ENCODE results near the gene FBXW7. TPM values are rescaled to one million over a fixed set of nuclear protein-coding genes. Genes with fewer than 3 reads are reported as not detected.

FBXW7 gene
- total and polyA plus RNA-seq, 2 donors from 2014 or later, result 5.5 to 64.0 TPM

DNA sequence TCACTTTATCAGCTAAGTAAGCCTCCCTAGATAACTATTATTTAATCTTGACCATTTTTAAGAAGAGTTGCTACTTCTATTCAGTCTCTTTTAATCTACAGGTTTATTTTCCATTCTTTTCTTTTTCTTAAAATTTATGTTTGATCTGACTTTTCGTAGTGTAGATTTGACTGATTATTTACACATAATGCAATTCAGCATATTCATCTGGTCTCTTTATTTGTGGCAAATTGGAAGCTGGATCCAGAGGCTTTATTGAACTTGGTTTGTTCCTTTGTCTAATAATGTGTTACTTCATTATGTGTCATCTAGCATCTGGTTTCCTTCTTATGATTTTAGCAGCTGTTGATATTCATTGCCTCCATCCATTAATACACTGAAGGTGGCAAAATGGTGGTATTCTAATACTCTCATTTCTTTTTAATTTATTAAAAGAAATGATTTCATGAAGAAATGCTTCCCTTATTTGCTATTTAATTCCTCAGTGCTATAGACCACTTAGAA, 113.0 kb downstream of the FBXW7 start:
- DNase-seq, result no peak
- no peak for FAIRE-seq
- Histone ChIP-seq H3K36me3 (ENCODE audit: control insufficient read depth in 2 of 3, insufficient read depth in 3 of 3, low read length in 3 of 3) (no peaks in the 10 kb centered on the region), H3K9me3 (ENCODE audit: control insufficient read depth in 2 of 3, insufficient read depth in 1 of 3, low read length in 3 of 3) (no peaks in the 10 kb centered on the region), H3K27me3 (ENCODE audit: control insufficient read depth, insufficient read depth, low read length) (no peaks in the 10 kb centered on the region), H3K4me3 (ENCODE audit: low read length in 3 of 3) (no peak overlapping the region), H3K9ac (ENCODE audit: low read length in 3 of 3) (no peak overlapping the region), H3K4me1 (ENCODE audit: control insufficient read depth in 2 of 3, insufficient read depth in 2 of 3, low read depth in 1 of 3, low read length in 3 of 3) (no peaks in the 10 kb centered on the region), H3K27ac (ENCODE audit: low read depth in 2 of 2, low read length in 2 of 2) (no peak overlapping the region)
- no peak for TF ChIP-seq CTCF (IDR thresholded peaks at IDR 0.05; ENCODE audit: borderline replicate concordance, extremely low read depth, insufficient read depth)
- intact Hi-C loops (cut with DNase I), result no loop called here

DNA sequence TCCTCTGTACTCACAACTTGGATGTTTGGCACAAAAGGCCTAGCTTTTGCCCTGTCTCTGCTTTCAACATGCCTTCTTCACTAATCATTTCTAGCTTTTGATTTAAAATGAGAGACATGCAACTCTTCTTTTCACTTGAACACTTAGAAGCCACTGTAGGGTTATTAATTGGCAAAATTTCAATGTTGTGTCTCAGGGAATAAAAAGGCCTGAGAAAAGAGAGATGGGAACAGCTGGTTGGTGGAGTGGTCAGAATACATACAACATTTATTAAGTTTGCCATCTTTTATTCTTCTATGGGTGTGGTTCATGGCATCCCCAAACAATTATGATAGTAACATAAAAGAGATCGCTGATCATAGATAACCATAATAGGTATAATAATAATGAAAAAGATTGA, 114.3 kb downstream of the FBXW7 start:
- H3K4me1 ChIP-seq (ENCODE audit: control insufficient read depth in 2 of 3, insufficient read depth in 2 of 3, low read depth in 1 of 3, low read length in 3 of 3), result no peaks in the 10 kb centered on the region
- H3K4me3 ChIP-seq (ENCODE audit: low read length in 3 of 3), result no peak overlapping the region
- no peaks in the 10 kb centered on the region for H3K9me3 ChIP-seq (ENCODE audit: control insufficient read depth in 2 of 3, insufficient read depth in 1 of 3, low read length in 3 of 3)
- TF ChIP-seq CTCF (IDR thresholded peaks at IDR 0.05; ENCODE audit: borderline replicate concordance, extremely low read depth, insufficient read depth), result no peak
- DNase-seq (no peak), FAIRE-seq (no peak)
- no peaks in the 10 kb centered on the region for H3K36me3 ChIP-seq (ENCODE audit: control insufficient read depth in 2 of 3, insufficient read depth in 3 of 3, low read length in 3 of 3)
- no peaks in the 10 kb centered on the region for H3K27me3 ChIP-seq (ENCODE audit: control insufficient read depth, insufficient read depth, low read length)
- H3K27ac ChIP-seq (ENCODE audit: low read depth in 2 of 2, low read length in 2 of 2), result no peak overlapping the region
- intact Hi-C loops (cut with DNase I), result no loop called here
- H3K9ac ChIP-seq (ENCODE audit: low read length in 3 of 3), result no peak overlapping the region

DNA sequence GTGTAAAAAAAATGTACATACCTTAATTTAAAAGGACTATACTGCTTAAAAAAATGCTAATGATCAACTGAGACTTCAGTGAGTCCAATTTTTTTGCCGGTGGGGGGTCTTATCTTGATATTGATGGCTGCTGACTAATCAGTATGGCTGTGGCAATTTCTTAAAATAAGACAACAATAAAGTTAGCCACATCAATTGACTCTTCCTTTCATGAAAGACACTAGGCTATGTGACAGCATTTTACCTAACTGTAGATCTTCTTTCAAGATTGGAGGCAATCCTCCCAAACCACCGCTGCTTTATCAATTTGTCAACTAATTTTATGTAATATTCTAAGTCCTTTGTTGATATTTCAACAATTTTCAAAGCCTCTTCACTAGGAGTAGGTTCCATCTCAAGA, 116.1 kb downstream of the FBXW7 start:
- Histone ChIP-seq H3K9me3 (ENCODE audit: control insufficient read depth in 2 of 3, insufficient read depth in 1 of 3, low read length in 3 of 3) (no peaks in the 10 kb centered on the region), H3K27ac (ENCODE audit: low read depth in 2 of 2, low read length in 2 of 2) (no peak overlapping the region), H3K9ac (ENCODE audit: low read length in 3 of 3) (no peak overlapping the region), H3K4me1 (ENCODE audit: control insufficient read depth in 2 of 3, insufficient read depth in 2 of 3, low read depth in 1 of 3, low read length in 3 of 3) (no peaks in the 10 kb centered on the region), H3K27me3 (ENCODE audit: control insufficient read depth, insufficient read depth, low read length) (no peaks in the 10 kb centered on the region), H3K4me3 (ENCODE audit: low read length in 3 of 3) (no peak overlapping the region), H3K36me3 (ENCODE audit: control insufficient read depth in 2 of 3, insufficient read depth in 3 of 3, low read length in 3 of 3) (no peaks in the 10 kb centered on the region)
- DNase-seq, result no peak
- TF ChIP-seq CTCF (IDR thresholded peaks at IDR 0.05; ENCODE audit: borderline replicate concordance, extremely low read depth, insufficient read depth), result no peak
- FAIRE-seq, result no peak
- intact Hi-C loops (cut with DNase I), result no loop called here

DNA sequence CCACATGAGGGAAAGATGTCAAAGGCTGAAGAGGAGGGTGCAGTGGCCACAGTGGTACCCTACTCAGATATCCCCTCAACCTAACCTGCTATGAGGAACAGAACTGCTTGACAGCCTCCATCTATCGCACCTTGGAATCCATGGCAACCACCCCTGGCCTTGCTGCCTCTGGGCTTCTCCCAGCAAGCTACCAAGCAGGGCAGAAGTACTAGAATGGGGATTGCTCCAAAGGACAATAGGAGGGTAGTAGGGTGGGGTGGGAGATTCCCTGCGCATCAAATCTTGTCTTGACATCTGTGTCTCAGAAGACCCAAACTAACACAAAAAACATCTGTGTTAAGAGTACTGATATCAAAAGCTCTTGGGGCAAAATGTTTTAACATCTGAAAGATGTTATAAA, 118.2 kb downstream of the FBXW7 start:
- H3K9me3 ChIP-seq (ENCODE audit: control insufficient read depth in 2 of 3, insufficient read depth in 1 of 3, low read length in 3 of 3), result no peaks in the 10 kb centered on the region
- H3K9ac ChIP-seq (ENCODE audit: low read length in 3 of 3), result no peak overlapping the region
- H3K27ac ChIP-seq (ENCODE audit: low read depth in 2 of 2, low read length in 2 of 2), result no peak overlapping the region
- no peak for DNase-seq
- no peaks in the 10 kb centered on the region for H3K27me3 ChIP-seq (ENCODE audit: control insufficient read depth, insufficient read depth, low read length)
- no peaks in the 10 kb centered on the region for H3K36me3 ChIP-seq (ENCODE audit: control insufficient read depth in 2 of 3, insufficient read depth in 3 of 3, low read length in 3 of 3)
- no peak overlapping the region for H3K4me3 ChIP-seq (ENCODE audit: low read length in 3 of 3)
- no peak for TF ChIP-seq CTCF (IDR thresholded peaks at IDR 0.05; ENCODE audit: borderline replicate concordance, extremely low read depth, insufficient read depth)
- intact Hi-C loops (cut with DNase I), result no loop called here
- no peaks in the 10 kb centered on the region for H3K4me1 ChIP-seq (ENCODE audit: control insufficient read depth in 2 of 3, insufficient read depth in 2 of 3, low read depth in 1 of 3, low read length in 3 of 3)
- FAIRE-seq, result no peak
